GM10266 (cell line): ENCODE measurements around the gene AKAP13.

Source experiments
- DNase-seq: peaks from one replicate; pipeline ENCODE4 v3.0.0; 2012; ENCODE audit errors: extremely low spot score
- TF ChIP-seq, protein P1 (sequence below): IDR thresholded peaks from 2 replicates; pipeline ENCODE4 v1.5.1; 2012; ENCODE audit warnings: mild to moderate bottlenecking, low read depth; ENCODE audit not compliant: control insufficient read depth, insufficient read depth; ENCODE audit errors: missing control alignments

The AKAP13 gene

DNA sequence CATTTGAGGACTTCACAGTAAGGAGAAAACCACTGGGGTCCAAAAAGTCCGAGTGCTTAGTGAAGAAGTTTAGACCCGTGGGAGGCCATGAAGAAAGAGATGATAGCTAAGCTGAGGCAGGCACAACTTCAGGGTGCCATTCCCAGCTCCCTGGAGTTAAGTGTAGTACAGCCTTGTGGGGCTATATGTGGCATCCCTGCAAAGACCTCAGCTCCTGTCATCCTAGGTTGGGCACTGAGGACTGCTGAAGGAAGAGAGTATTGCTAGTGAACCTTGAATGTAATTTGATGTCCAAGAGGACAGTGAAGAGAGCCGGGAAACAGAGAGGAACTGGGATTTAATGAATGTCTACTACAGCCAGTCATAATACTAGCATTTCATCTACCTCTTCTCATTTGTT, 162.1 kb downstream of the AKAP13 start:
- no peak for DNase-seq
- TF ChIP-seq, protein P1, sequence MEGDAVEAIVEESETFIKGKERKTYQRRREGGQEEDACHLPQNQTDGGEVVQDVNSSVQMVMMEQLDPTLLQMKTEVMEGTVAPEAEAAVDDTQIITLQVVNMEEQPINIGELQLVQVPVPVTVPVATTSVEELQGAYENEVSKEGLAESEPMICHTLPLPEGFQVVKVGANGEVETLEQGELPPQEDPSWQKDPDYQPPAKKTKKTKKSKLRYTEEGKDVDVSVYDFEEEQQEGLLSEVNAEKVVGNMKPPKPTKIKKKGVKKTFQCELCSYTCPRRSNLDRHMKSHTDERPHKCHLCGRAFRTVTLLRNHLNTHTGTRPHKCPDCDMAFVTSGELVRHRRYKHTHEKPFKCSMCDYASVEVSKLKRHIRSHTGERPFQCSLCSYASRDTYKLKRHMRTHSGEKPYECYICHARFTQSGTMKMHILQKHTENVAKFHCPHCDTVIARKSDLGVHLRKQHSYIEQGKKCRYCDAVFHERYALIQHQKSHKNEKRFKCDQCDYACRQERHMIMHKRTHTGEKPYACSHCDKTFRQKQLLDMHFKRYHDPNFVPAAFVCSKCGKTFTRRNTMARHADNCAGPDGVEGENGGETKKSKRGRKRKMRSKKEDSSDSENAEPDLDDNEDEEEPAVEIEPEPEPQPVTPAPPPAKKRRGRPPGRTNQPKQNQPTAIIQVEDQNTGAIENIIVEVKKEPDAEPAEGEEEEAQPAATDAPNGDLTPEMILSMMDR: no peak

DNA sequence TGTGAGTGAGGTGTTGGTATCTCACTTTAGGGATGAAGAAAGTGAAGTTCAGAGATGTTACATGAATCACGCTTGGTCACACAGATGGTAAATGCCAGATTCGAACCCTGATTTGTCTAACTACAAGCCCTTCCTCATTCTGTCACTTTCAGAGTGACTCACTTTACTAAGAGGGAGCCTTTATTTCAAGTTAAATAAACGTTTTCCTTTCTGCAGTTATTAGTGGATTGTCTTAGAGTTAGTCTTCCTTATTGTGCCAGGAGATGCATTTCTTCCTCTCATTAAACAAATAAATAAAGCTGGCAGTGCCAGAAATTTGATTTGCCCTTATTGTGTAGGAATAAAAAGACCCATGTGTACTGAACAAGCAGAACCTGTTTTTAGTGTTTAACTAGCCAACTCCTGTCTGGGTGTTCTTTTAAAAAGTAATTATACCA, 162.5 kb downstream of the AKAP13 start:
- TF ChIP-seq, protein P1: no peak
- peak; percentile 11 for DNase-seq

DNA sequence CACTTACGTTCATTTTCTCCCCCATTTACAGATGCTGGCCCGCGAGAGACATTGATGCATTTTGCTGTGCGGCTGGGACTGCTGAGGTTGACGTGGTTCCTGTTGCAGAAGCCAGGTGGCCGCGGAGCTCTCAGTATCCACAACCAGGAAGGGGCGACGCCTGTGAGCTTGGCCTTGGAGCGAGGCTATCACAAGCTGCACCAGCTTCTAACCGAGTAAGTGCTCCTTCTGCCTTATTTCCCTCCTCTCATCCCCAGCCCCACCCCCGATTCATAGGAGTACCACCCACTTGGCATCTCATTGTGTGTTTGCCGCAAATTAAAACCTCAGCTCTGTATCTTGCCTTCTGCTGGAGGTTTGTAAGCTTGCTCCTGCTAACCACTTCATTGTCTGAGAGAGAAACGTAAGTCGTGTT, 163.3 kb downstream of the AKAP13 start:
- DNase-seq: no peak
- TF ChIP-seq, protein P1: no peak

DNA sequence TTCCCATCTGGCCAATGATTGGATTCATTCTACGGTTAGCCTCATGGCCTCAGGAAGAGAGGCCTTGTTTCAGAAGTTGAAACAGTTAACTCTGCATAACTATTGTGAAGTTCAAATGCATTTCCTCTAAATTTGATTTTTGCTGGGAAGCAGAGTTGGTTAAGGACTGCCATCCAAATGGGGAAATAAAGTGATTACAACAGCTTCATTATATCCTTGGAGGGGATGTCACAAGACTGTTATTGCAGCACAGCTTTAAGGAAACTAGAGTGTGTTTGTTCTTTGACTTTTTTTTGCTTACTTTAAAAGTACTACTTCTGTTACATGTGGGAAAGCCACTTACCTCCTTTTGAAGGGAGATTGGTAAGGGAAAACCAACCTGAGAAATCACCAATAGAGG, 164.8 kb downstream of the AKAP13 start:
- TF ChIP-seq, protein P1: no peak
- no peak for DNase-seq

DNA sequence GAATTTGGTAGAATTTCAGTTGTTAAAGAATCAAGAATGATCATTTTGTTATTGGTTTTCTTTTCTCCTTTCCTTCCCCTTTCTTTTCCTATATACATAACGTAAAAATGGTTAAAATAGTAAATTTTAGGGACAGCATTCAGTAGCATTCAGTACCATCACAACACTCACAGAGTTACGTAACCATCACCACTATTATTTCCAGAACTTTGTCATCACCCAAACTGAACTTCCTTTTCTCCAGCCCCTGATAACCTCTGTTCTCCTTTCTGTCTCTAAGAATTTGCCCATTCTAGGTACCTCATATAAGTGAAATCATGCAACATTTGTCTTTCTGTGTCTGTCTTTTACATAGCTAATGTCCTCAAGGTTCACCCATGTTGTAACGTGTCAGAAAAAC, 165.3 kb downstream of the AKAP13 start:
- TF ChIP-seq, protein P1: no peak
- no peak for DNase-seq

DNA sequence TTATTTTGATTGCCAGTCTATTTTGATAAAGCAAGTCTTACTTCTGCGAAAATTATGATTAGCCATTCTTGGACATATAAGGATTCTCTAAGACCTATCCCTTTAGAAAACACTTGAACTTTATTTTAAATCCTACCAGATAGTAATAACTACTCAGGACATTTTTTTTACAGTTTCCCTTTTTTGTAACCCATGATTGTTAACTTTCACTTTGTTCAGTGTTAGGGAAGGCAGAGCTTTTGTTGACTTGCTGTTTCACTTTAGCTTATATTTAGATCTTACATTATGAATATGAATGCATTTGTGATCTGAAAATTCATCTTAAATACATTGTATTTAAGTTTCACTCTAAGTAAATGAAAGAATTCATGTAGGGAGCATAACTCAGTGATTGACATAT, 167.0 kb downstream of the AKAP13 start:
- no peak for DNase-seq
- TF ChIP-seq, protein P1: no peak

DNA sequence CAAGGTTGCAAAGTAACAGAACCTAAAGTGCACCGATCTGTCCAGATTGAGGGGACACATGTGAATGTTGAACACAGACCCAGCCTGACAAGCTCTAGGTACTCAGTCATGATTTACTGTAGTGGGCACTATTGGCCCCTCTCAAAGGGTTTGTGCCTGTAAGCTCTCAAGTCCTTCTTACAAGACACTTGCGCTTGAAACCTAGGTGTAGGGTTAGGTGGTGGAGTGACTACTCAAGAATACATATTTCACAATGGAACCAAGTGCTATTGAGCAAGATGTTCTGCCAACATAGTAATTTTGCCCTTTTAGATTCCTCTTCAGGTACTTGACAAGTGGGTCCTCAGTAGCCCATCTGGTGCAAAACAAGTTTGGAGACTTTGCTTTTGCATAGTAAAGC, 169.9 kb downstream of the AKAP13 start:
- TF ChIP-seq, protein P1: no peak
- no peak for DNase-seq
